Measurements from ENCODE around the gene KRTAP9-9. TPM values are rescaled to one million over a fixed set of nuclear protein-coding genes. Genes with fewer than 3 reads are reported as not detected.

KRTAP9-9 gene
- total and polyA plus RNA-seq, 9 of the 15 experiments (the other 6 are each of a cell fraction or from before 2014, with no cell fraction given): not detected

DNA sequence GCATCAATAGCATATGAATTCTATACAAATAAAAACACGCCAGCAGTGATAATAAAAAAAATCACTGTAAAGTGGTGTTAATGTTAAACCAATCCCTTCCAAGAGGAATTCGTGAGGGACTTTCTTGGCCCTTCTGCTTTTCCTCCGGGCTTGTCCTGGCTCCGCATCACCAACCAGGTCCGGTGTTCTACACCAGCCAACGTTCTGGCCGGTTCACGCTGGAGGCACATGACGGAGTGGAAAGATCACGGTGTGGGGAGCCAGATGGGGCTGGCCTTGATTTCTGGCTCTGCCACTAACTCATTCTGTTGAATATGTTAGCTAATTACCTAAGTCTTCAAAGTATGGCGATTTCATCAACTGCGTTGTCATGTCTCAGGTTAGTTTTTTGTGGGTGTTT lies 48.9 kb downstream of the KRTAP9-9 start:
- POLR2A ChIA-PET: interaction anchor here (0.6 kb wide), 1 partner anchor 1590 kb away, joined by 3 read pairs; no protein-coding TSS in a partner anchor
- in situ Hi-C loops (cut with MboI): no loop called here
- no peak for DNase-seq (ENCODE audit: extremely low read depth in 1 of 4, low spot score in 3 of 4)
- Histone ChIP-seq H3K36me3 (ENCODE audit: control insufficient read depth, insufficient read depth, low read length) (no peaks in the 10 kb centered on the region), H4K20me1 (replicated peaks; ENCODE audit: control insufficient read depth, insufficient read depth, low read length) (no peaks in the 10 kb centered on the region), H3K4me1 (replicated peaks in 1 of 2; ENCODE audit: control insufficient read depth in 2 of 2, insufficient read depth in 2 of 2, low read length in 2 of 2) (no peaks in the 10 kb centered on the region; a peak in 1 of 5 replicates), H3K9me3 (replicated peaks; ENCODE audit: control insufficient read depth, insufficient read depth, low read depth, low read length) (no peaks in the 10 kb centered on the region), H3K4me3 (no peak overlapping the region), H3K4me2 (ENCODE audit: insufficient read depth, low read length) (no peak overlapping the region), H3K27ac (ENCODE audit: extremely low read depth, low read depth, low read length) (no peak overlapping the region), H3K79me2 (ENCODE audit: control insufficient read depth, insufficient read depth, low read length) (no peaks in the 10 kb centered on the region), H3K27me3 (ENCODE audit: control insufficient read depth in 2 of 2, insufficient read depth in 2 of 2, low read length in 2 of 2) (peaks cover 3 to 36% of the 10 kb centered on the region in 2 experiments; a peak in 4 of 5 replicates), H2AFZ (ENCODE audit: low read depth, low read length) (no peak overlapping the region), H3K9ac (ENCODE audit: insufficient read depth in 1 of 2, low read depth in 2 of 2, low read length in 2 of 2) (no peak overlapping the region), H3K9me1 (ENCODE audit: control insufficient read depth, insufficient read depth, low read length) (no peaks in the 10 kb centered on the region)
- intact Hi-C loops (cut with micrococcal nuclease): no loop called here
- WGBS (ENCODE audit: insufficient coverage, low coverage, missing lambda C conversion rate): under 1% methylated on average over 12 of the region's 12 CpGs
- no peak for ATAC-seq
- TF ChIP-seq MYC (IDR thresholded peaks at IDR 0.05; ENCODE audit: low read depth, low read length): no peak
- TF ChIP-seq MYC (CRISPR knock-in tag; IDR thresholded peaks at IDR 0.05; ENCODE audit: borderline replicate concordance, low read depth): no peak
- no peak for TF ChIP-seq RFX7 (CRISPR knock-in tag; IDR thresholded peaks at IDR 0.05)
- TF ChIP-seq SLC30A9 (CRISPR knock-in tag; IDR thresholded peaks at IDR 0.05): no peak
- FAIRE-seq: no peak
- BruUV-seq (replicated peaks): no TSS peak
- CTCF ChIA-PET (ENCODE audit: low intra/inter-chr PET ratio): no interaction called here

Small RNA genes lying within 50 kb of the gene (small RNA-seq; reads per million reads assigned to genes)
- gene KRTAP9-10P: not detected

Other genes with a start within 250 kb of the KRTAP9-9 start
Only the 7 nearest of the 40 such genes appear.
- not detected in 2 replicates for gene KRTAP9-2, start 28.7 kb upstream of the KRTAP9-9 start, total RNA-seq (2014; rRNA removed)
- gene KRTAP9-2, start 28.7 kb upstream of the KRTAP9-9 start, total RNA-seq (2014; rRNA removed; fragmentation: Illumina TruSeq; extraction: Trizol): not detected in 2 replicates
- gene KRTAP9-2, start 28.7 kb upstream of the KRTAP9-9 start, total RNA-seq (2015; rRNA removed; fragmentation: Illumina TruSeq; extraction: Trizol): not detected in 2 replicates
- not detected in 2 replicates for gene KRTAP9-2, start 28.7 kb upstream of the KRTAP9-9 start, total RNA-seq (2021)
- gene KRTAP9-2, start 28.7 kb upstream of the KRTAP9-9 start, polyA plus RNA-seq (2011; rRNA removed): not detected in 2 replicates
- not detected in 2 replicates for gene KRTAP9-2, start 28.7 kb upstream of the KRTAP9-9 start, polyA plus RNA-seq (2014; fragmentation: Illumina TruSeq; extraction: Trizol)
- gene KRTAP9-2, start 28.7 kb upstream of the KRTAP9-9 start, polyA plus RNA-seq (2014; fragmentation: Nextera tagmentation; extraction: Ambion mirVana): not detected
- gene KRTAP9-2, start 28.7 kb upstream of the KRTAP9-9 start, polyA plus RNA-seq (2014; rRNA removed): not detected in 2 replicates
- gene KRTAP9-3, start 22.9 kb upstream of the KRTAP9-9 start, total RNA-seq (2014; rRNA removed): not detected in 2 replicates
- gene KRTAP9-3, start 22.9 kb upstream of the KRTAP9-9 start, total RNA-seq (2014; rRNA removed; fragmentation: Illumina TruSeq; extraction: Trizol): not detected in 2 replicates
- gene KRTAP9-3, start 22.9 kb upstream of the KRTAP9-9 start, total RNA-seq (2015; rRNA removed; fragmentation: Illumina TruSeq; extraction: Trizol): not detected in 2 replicates
- gene KRTAP9-3, start 22.9 kb upstream of the KRTAP9-9 start, total RNA-seq (2021): not detected in 2 replicates
- not detected in 2 replicates for gene KRTAP9-3, start 22.9 kb upstream of the KRTAP9-9 start, polyA plus RNA-seq (2011; rRNA removed)
- gene KRTAP9-3, start 22.9 kb upstream of the KRTAP9-9 start, polyA plus RNA-seq (2014; fragmentation: Illumina TruSeq; extraction: Trizol): not detected in 2 replicates
- gene KRTAP9-3, start 22.9 kb upstream of the KRTAP9-9 start, polyA plus RNA-seq (2014; fragmentation: Nextera tagmentation; extraction: Ambion mirVana): not detected
- not detected in 2 replicates for gene KRTAP9-3, start 22.9 kb upstream of the KRTAP9-9 start, polyA plus RNA-seq (2014; rRNA removed)
- not detected in 2 replicates for gene KRTAP9-8, start 17.4 kb upstream of the KRTAP9-9 start, total RNA-seq (2014; rRNA removed)
- not detected in 2 replicates for gene KRTAP9-8, start 17.4 kb upstream of the KRTAP9-9 start, total RNA-seq (2014; rRNA removed; fragmentation: Illumina TruSeq; extraction: Trizol)
- not detected in 2 replicates for gene KRTAP9-8, start 17.4 kb upstream of the KRTAP9-9 start, total RNA-seq (2015; rRNA removed; fragmentation: Illumina TruSeq; extraction: Trizol)
- not detected in 2 replicates for gene KRTAP9-8, start 17.4 kb upstream of the KRTAP9-9 start, total RNA-seq (2021)
- gene KRTAP9-8, start 17.4 kb upstream of the KRTAP9-9 start, polyA plus RNA-seq (2011; rRNA removed): not detected in 2 replicates
- not detected in 2 replicates for gene KRTAP9-8, start 17.4 kb upstream of the KRTAP9-9 start, polyA plus RNA-seq (2014; fragmentation: Illumina TruSeq; extraction: Trizol)
- not detected for gene KRTAP9-8, start 17.4 kb upstream of the KRTAP9-9 start, polyA plus RNA-seq (2014; fragmentation: Nextera tagmentation; extraction: Ambion mirVana)
- gene KRTAP9-8, start 17.4 kb upstream of the KRTAP9-9 start, polyA plus RNA-seq (2014; rRNA removed): not detected in 2 replicates
- not detected in 2 replicates for gene KRTAP9-4, start 5.7 kb upstream of the KRTAP9-9 start, total RNA-seq (2014; rRNA removed)
- gene KRTAP9-4, start 5.7 kb upstream of the KRTAP9-9 start, total RNA-seq (2014; rRNA removed; fragmentation: Illumina TruSeq; extraction: Trizol): not detected in 2 replicates
- gene KRTAP9-4, start 5.7 kb upstream of the KRTAP9-9 start, total RNA-seq (2015; rRNA removed; fragmentation: Illumina TruSeq; extraction: Trizol): not detected in 2 replicates
- gene KRTAP9-4, start 5.7 kb upstream of the KRTAP9-9 start, total RNA-seq (2021): not detected in 2 replicates
- not detected in 2 replicates for gene KRTAP9-4, start 5.7 kb upstream of the KRTAP9-9 start, polyA plus RNA-seq (2011; rRNA removed)
- gene KRTAP9-4, start 5.7 kb upstream of the KRTAP9-9 start, polyA plus RNA-seq (2014; fragmentation: Illumina TruSeq; extraction: Trizol): not detected in 2 replicates
- gene KRTAP9-4, start 5.7 kb upstream of the KRTAP9-9 start, polyA plus RNA-seq (2014; fragmentation: Nextera tagmentation; extraction: Ambion mirVana): not detected
- not detected in 2 replicates for gene KRTAP9-4, start 5.7 kb upstream of the KRTAP9-9 start, polyA plus RNA-seq (2014; rRNA removed)
- gene KRTAP9-6, start 10.0 kb downstream of the KRTAP9-9 start, total RNA-seq (2014; rRNA removed): not detected in 2 replicates
- gene KRTAP9-6, start 10.0 kb downstream of the KRTAP9-9 start, total RNA-seq (2014; rRNA removed; fragmentation: Illumina TruSeq; extraction: Trizol): not detected in 2 replicates
- not detected in 2 replicates for gene KRTAP9-6, start 10.0 kb downstream of the KRTAP9-9 start, total RNA-seq (2015; rRNA removed; fragmentation: Illumina TruSeq; extraction: Trizol)
- gene KRTAP9-6, start 10.0 kb downstream of the KRTAP9-9 start, total RNA-seq (2021): not detected in 2 replicates
- gene KRTAP9-6, start 10.0 kb downstream of the KRTAP9-9 start, polyA plus RNA-seq (2011; rRNA removed): not detected in 2 replicates
- gene KRTAP9-6, start 10.0 kb downstream of the KRTAP9-9 start, polyA plus RNA-seq (2014; fragmentation: Illumina TruSeq; extraction: Trizol): not detected in 2 replicates
- not detected for gene KRTAP9-6, start 10.0 kb downstream of the KRTAP9-9 start, polyA plus RNA-seq (2014; fragmentation: Nextera tagmentation; extraction: Ambion mirVana)
- gene KRTAP9-6, start 10.0 kb downstream of the KRTAP9-9 start, polyA plus RNA-seq (2014; rRNA removed): not detected in 2 replicates
- gene KRTAP9-7, start 20.3 kb downstream of the KRTAP9-9 start, total RNA-seq (2014; rRNA removed): not detected in 2 replicates
- gene KRTAP9-7, start 20.3 kb downstream of the KRTAP9-9 start, total RNA-seq (2014; rRNA removed; fragmentation: Illumina TruSeq; extraction: Trizol): not detected in 2 replicates
- not detected in 2 replicates for gene KRTAP9-7, start 20.3 kb downstream of the KRTAP9-9 start, total RNA-seq (2015; rRNA removed; fragmentation: Illumina TruSeq; extraction: Trizol)
- not detected in 2 replicates for gene KRTAP9-7, start 20.3 kb downstream of the KRTAP9-9 start, total RNA-seq (2021)
- gene KRTAP9-7, start 20.3 kb downstream of the KRTAP9-9 start, polyA plus RNA-seq (2011; rRNA removed): not detected in 2 replicates
- gene KRTAP9-7, start 20.3 kb downstream of the KRTAP9-9 start, polyA plus RNA-seq (2014; fragmentation: Illumina TruSeq; extraction: Trizol): not detected in 2 replicates
- gene KRTAP9-7, start 20.3 kb downstream of the KRTAP9-9 start, polyA plus RNA-seq (2014; fragmentation: Nextera tagmentation; extraction: Ambion mirVana): not detected
- not detected in 2 replicates for gene KRTAP9-7, start 20.3 kb downstream of the KRTAP9-9 start, polyA plus RNA-seq (2014; rRNA removed)
- not detected in 2 replicates for gene KRTAP29-1, start 47.5 kb downstream of the KRTAP9-9 start, total RNA-seq (2014; rRNA removed)
- gene KRTAP29-1, start 47.5 kb downstream of the KRTAP9-9 start, total RNA-seq (2014; rRNA removed; fragmentation: Illumina TruSeq; extraction: Trizol): not detected in 2 replicates
- gene KRTAP29-1, start 47.5 kb downstream of the KRTAP9-9 start, total RNA-seq (2015; rRNA removed; fragmentation: Illumina TruSeq; extraction: Trizol): not detected in 2 replicates
- not detected in 2 replicates for gene KRTAP29-1, start 47.5 kb downstream of the KRTAP9-9 start, total RNA-seq (2021)
- not detected in 2 replicates for gene KRTAP29-1, start 47.5 kb downstream of the KRTAP9-9 start, polyA plus RNA-seq (2011; rRNA removed)
- not detected in 2 replicates for gene KRTAP29-1, start 47.5 kb downstream of the KRTAP9-9 start, polyA plus RNA-seq (2014; fragmentation: Illumina TruSeq; extraction: Trizol)
- gene KRTAP29-1, start 47.5 kb downstream of the KRTAP9-9 start, polyA plus RNA-seq (2014; fragmentation: Nextera tagmentation; extraction: Ambion mirVana): not detected
- gene KRTAP29-1, start 47.5 kb downstream of the KRTAP9-9 start, polyA plus RNA-seq (2014; rRNA removed): not detected in 2 replicates